ENCODE results near the gene FAM118B.

FAM118B gene

DNA sequence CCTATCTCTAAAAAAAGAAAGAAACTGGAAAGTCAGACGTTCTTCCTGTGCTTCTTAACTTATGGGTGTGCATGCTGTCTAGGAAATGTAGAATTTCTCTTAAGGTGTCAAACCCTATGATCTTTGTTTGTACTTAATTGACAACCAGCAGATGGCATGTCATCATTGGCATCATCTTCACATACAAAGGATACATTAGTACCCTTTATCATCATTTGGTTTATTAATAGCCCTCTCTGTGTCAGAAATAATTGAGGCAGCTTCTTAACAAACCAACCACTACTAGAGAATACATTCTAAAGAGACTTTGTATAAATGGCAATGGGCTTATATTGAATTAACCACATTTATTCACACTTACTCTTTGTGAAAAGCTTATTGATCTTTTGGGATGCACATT, 43.2 kb downstream of the FAM118B start:
- TF ChIP-seq, protein P1, sequence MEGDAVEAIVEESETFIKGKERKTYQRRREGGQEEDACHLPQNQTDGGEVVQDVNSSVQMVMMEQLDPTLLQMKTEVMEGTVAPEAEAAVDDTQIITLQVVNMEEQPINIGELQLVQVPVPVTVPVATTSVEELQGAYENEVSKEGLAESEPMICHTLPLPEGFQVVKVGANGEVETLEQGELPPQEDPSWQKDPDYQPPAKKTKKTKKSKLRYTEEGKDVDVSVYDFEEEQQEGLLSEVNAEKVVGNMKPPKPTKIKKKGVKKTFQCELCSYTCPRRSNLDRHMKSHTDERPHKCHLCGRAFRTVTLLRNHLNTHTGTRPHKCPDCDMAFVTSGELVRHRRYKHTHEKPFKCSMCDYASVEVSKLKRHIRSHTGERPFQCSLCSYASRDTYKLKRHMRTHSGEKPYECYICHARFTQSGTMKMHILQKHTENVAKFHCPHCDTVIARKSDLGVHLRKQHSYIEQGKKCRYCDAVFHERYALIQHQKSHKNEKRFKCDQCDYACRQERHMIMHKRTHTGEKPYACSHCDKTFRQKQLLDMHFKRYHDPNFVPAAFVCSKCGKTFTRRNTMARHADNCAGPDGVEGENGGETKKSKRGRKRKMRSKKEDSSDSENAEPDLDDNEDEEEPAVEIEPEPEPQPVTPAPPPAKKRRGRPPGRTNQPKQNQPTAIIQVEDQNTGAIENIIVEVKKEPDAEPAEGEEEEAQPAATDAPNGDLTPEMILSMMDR (IDR thresholded peaks at IDR 0.05) = no peak

DNA sequence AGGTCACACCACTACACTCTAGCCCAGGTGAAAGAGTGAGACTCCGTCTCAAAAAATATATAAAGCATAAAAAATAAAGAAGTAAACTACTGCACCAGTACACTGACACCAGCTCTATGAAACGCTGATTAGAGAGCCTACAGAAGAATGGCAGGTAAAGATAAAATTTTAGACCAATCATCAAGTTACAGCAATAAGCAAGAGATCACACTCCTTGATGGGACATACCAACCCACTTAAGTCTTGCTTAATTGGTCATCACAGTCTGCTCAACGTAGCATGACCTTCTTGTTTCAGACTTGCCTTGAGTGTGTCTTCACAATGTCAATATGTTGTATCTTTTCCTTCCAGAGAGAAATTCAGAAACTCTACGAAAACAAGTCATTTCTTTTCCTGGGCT, 44.6 kb downstream of the FAM118B start:
- TF ChIP-seq, protein P1 (IDR thresholded peaks at IDR 0.05) = no peak

DNA sequence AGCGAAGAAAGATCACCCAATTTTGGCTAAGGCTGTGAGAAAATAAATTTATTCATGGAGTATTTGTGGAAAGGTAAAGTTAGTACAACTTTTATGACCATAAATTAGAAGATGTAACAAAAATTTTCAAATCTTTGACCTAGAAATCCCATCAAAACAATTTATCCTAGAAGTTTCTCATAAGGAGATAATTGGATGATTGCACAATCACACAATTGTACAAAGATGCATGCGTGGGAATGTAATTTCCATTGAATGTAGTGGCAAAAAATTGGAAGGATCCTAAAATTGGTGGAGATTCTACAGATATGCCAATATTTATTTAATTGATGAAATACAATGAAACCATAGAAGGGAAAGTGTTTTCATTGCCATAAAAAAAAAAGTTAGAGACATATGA, 45.6 kb downstream of the FAM118B start:
- TF ChIP-seq, protein P1 (IDR thresholded peaks at IDR 0.05) = no peak

DNA sequence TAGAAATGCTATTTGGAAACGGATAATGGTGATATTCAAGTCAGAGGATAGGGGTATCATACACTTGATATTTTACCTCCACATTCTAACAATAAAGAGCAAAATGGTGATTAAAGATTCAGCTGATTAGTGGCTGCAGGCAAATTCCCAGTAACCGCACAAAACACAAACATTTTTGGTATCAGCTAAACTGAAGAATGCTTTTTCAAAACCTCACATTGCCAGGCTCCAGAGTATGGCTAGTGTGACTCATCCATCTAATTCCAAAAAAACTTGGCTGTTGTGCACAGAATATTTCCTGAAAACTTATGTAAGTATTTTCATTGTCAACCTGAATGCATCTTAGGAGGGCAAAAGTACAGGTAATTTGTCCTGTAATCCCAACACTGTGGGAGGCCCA, 46.2 kb downstream of the FAM118B start:
- TF ChIP-seq, protein P1 (IDR thresholded peaks at IDR 0.05) = no peak

DNA sequence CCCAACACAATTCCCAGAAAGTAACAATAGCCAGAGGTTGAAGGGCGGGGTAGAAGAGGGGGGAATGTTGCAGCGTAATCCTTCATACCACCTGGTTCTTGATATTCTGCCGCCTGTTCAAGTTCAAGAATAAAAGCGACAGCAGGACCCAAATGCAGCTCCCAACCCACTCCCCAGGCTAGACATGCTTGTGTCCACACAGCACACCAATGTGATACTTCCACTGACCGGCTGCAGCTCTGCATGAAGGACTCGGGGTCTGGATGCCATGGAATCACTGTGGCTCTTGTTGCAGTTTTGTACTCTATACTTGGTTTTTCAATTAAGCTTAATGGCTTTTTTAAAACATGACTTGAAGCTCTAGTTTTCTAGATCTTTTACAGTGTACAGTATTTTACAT, 50.6 kb downstream of the FAM118B start:
- TF ChIP-seq, protein P1 (IDR thresholded peaks at IDR 0.05) = no peak

DNA sequence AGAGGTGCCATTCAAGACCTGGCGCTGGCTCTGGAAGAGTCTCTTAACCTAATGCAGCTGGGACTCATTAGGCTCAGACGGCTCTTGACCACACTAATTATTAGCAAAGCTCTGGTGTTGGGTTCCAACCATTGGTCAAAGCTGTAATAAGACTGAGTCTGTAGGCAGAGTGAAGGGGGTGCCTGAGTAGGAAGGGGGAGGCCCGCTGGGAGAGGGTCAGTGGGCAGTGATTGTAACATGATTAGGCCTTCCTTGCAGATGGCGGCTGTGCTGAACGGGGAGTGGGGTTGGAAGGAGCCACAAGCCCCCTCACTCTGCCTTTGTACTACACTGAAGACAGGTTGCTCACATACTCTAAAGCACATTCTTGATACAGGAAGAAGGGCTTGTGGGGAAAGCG, 51.9 kb downstream of the FAM118B start:
- TF ChIP-seq, protein P1 (IDR thresholded peaks at IDR 0.05) = no peak

DNA sequence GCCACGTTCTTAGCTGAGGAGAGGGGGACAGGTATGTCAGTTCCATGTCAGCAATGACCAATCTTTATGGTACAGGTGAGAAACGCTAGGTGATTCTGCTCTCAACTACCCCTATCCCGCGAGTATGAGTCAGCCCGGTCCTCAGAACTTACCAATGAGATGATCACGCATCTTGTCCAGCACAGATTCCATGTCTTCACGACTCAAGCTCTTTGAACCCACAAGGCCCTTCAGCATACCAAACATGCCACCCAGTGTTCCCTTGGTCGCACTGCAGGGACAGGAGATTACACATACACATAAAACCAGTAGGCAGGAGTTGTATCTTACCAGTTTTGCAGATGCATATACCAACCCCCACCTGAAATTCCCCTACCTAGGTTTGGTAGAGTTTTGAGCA, 54.2 kb downstream of the FAM118B start:
- TF ChIP-seq, protein P1 (IDR thresholded peaks at IDR 0.05) = no peak

DNA sequence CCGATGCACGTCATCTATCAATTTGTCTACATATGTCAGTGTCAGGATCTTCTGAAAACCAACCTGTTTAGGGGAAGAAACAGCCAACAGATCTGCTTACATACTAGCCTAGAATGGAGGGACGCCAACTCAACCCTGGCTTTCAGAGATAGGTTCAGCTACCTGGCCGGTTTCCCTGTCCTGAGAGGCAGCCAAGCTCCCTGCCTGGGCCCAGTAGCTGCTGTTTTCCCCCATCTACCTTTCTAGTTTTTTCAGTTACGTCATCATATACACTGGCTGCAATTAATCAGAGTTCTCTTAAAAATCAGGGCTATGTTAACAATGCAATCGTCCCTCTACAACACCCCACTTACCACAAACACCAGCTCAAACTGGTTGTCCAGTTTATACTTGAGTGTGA, 56.1 kb downstream of the FAM118B start:
- TF ChIP-seq, protein P1 (IDR thresholded peaks at IDR 0.05) = no peak

Data from LNCAP (cell line).